DMS153 treated with DMSO at 0.1 percent for 48 hours (cell line): ENCODE results near the gene CDCA5.

ENCODE experiments used
- DNase-seq: peaks from one replicate; lab custom pipeline; 2025; ENCODE audit not compliant: unreplicated experiment; lab: John Stamatoyannopoulos, UW

The CDCA5 gene

GRCh38 chr11:65077451-65077850 is 6.4 kb downstream of the CDCA5 start:
- no peak for DNase-seq

DNA sequence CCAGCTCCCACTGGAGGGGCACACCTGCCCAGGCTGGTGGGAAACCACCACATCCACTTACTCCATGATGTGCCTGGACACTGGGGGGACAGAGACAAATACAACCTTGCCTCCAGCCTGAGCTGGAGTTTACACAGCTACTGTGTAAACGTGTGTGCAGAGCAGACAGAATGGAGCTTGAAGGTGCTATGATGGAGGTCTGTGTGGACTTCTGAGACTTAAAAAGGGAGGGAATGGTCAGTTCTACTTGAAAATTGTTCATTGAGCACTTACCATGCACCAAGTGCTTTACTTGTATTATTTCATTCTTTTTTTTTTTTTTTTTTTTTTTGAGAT is 11.2 kb downstream of the CDCA5 start:
- DNase-seq, result no peak

- no peak for DNase-seq
Measured at GRCh38 chr11:65071907-65072630, 11.8 kb downstream of the CDCA5 start.

- no peak for DNase-seq
Measured at GRCh38 chr11:65069217-65069616, 14.6 kb downstream of the CDCA5 start.

GRCh38 chr11:65067446-65067845 is 16.4 kb downstream of the CDCA5 start:
- DNase-seq, result no peak

DNA sequence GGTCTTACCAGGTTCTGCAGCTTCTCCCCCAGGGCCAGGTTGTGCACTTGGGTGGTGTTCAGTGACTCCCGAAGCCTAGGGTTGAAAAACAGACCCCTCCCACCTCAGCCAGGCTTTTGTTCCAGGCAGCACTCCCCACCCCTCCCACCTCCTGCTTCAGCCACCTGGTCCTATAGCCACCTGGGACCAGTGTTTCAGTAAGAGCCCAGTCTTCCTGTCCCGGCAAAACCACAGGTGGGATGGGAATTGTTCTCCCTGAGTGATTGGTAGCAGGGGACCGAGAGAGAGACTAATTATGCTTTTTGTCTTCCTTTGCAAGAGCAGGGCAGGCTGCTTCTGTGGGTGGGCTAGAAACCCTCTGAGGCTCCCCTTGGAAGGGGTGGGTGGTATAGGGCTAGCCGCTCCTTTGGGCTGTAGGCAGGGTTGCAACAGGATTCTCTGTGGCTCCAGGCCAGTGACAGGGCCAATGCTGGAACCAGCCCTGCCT is 17.0 kb downstream of the CDCA5 start:
- peak; percentile 53 for DNase-seq

DNA sequence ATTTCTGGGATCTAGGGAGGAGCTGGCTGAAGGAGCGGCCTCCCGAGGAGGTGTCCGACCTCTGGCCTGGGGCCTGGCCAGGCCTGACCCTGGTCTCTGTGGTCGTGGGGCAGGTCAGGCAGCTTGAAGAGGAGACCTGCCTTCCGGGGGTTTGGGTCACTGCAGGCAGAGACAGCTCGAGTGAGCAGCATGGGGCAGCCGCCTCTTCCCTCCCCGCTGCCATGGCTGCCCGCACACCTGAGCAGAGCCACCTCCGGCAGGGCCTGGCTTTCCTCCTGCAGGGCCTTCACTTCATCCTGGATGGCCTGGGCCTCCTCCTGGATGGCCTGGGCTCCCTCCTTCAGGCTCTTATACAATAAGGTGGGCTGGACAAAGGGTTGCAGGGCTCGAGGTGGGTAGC is 17.5 kb downstream of the CDCA5 start:
- no peak for DNase-seq

DNA sequence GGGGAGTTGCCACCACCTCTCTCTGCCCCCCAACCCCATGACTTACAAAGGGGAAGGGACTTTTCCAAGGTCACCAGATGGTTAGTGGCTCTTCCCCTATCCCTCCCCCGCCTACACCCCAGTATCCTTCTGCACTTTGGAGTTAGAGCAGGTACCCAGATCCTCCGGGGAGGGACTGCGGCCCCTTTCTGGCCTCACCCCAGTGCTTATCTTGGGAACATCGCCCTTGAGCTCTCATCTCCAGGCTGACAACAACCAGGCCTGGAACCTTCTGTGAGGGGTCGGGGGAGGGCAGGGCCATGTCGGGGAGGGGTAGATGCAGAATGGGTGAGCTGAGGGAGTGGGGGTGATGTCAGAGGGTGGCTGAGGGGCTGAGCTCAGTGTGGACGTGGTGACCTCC is 18.0 kb downstream of the CDCA5 start:
- no peak for DNase-seq

- DNase-seq, result no peak
Measured at GRCh38 chr11:65064847-65065240, 19.0 kb downstream of the CDCA5 start.

DNA sequence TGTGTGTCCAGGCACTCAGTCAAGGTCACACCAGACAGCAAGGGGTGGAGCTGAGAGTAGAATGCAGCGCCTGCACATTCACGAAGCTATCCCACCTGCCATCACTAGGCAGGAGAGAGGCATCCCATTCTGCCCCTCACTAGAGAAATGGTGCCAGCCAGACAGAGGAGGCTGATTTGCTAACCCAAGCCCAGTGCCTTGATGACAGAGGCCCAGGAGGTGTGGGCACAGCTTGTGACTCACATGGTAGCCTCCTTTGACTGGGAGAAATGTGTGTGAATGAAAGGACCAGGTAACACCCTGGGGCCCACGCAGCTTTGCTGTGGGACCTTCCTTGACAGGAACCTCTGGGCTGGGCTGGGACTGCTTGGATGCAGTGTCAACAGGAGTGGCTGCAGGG is 20.3 kb downstream of the CDCA5 start:
- DNase-seq, result no peak

GRCh38 chr11:65060913-65061408 is 22.9 kb downstream of the CDCA5 start:
- no peak for DNase-seq

DNA sequence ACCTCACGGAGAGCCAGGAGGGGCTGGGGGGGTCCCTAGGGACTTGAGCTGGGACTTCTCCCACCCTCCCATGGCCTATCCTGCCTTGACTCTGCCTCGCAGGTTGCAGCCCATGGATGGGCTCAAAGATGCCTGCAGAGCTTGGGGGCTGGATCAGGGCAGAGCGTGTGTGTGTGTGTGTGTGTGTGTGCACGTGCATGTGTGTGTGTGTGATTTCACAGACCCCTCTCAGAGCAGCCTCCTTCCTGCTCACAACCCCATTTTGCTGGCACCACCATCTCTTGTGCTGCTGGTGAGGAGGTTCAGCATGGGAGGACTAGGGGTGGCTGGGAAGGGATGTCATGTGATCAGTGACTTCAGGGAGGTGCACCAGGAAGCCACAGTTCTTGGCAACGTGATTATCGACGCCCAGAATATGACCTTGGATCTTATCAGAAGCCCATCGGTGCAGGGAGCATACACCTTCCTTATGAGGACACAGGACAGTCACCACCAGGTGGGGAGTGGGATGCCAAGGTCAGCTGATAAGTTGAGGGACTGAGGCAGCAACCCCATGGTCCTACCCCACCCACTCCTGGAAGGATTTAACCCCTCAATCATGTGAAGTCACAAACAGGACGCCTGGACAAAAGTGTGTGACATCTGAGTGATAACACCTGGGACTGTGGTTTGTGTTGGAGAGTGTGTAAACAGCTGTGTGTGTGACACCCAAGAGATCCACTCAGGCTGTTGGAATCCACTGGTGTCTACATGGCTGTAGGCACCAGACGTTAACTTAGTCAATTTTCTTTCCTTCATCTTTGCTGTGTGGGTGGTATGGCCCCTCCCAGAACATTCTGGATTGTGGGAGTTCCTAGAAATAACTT is 23.6 kb downstream of the CDCA5 start:
- DNase-seq, result no peak

DNA sequence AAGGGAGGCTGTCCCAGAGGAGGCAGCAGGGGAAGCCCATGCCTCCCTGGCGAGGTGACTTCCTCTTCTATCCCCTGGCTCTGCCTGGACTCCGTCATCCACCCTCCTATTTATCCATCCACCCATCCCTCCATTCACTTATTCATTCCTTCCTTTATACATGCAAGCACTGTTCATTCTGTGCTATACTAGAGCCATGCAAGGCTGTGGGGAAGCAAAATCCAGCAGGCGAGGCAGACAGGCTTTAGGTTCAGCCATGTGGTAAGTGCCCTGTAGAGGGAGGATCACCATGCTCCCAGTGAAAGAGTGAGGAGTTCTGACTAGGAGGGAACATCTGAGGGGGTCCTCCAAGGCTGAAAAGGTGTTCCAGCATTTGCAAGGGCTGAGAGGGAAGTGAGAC is 24.3 kb downstream of the CDCA5 start:
- no peak for DNase-seq

GRCh38 chr11:65058419-65059054 is 25.3 kb downstream of the CDCA5 start, which contains the start of gene NAALADL1:
NAALADL1 (minus strand) TSS chr11:65058553; CDS start chr11:65058521, 32 bp downstream.
- DNase-seq, result no peak

DNA sequence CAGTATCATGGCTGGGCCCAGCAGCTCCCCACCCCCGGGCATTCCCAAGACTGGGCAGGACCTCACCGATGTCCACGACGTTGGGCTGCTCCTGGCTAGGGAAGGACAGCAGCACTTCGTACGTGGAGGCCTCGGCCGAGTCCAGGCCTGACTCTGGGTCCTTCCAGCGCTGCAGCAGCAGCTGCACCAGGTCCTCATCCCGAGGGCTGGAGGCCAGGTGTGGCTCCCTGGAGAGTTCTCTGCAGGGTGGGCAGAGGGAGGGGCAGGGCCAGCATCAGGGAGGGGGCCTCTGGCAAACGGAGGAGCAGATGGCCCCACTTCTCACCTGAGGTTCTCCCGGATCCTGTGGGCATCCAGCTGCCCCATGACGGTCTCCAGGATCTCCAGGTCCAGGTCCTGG is 25.8 kb downstream of the CDCA5 start:
- no peak for DNase-seq

- DNase-seq, result no peak
Measured at GRCh38 chr11:65057526-65057925, 26.3 kb downstream of the CDCA5 start.

DNA sequence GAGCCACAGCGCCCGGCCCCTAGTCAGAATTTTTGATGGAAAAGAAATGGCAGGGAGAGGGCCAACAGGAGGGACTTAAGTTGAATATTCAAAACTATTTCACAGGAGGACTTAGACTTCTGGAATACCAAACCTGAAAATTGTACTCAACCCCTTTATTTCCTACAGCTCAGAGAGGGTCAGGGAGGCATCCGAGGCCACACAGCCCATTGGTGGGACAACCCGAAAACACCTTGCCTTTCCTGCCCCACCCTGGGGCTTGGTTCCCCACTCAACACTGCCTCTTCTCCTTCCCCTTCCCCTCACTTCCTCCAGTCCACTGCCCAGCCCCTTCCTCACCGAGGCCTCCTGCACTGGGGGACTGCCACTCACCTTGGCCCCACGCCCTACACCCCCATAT is 26.8 kb downstream of the CDCA5 start:
- DNase-seq, result no peak

DNA sequence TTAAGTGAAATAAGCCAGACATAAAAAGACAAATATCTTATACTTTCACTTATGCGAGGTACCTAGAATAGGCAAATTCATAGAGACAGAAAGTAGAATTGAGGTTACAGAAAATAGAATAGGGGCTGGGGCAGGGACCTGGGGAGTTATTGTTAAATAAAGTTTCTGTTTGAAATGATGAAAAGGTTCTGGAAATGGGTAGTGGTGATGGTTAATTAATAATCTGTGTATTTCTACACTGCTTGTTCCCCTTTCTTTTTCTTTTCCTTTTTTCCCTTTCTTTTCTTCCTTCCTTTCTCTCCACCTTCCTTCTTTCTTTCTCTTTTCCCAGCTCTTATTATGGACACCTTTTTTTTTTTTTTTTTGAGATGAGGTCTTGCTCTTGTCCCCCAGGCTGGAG is 28.3 kb downstream of the CDCA5 start:
- DNase-seq, result no peak

- DNase-seq, result no peak
Measured at GRCh38 chr11:65053827-65054508, 29.9 kb downstream of the CDCA5 start.

GRCh38 chr11:65051398-65051858 is 32.4 kb downstream of the CDCA5 start:
- no peak for DNase-seq
